B cell (primary cell): ENCODE results near the gene CMTM7. TPM values are rescaled to one million over a fixed set of nuclear protein-coding genes. Genes with fewer than 3 reads are reported as not detected.

Experiments used
- ATAC-seq: fragments of 200-7000 bp; cut with Tn5 transposase; one replicate; pipeline ENCODE4 v1.10.0; 2021; ENCODE audit warnings: low read depth, mild to moderate bottlenecking, moderate number of reproducible peaks, moderate library complexity
- CTCF ChIA-PET: fragments of 350-600 bp; sonication (Branson Sonifier 250); formaldehyde crosslinking; loops from one replicate; lab custom pipeline; 2021; ENCODE audit warnings: antibody characterized with exemption, inconsistent platforms; lab: Charles Lee
- POLR2A ChIA-PET: fragments of 350-600 bp; sonication (Branson Sonifier 250); formaldehyde crosslinking; loops from one replicate; lab custom pipeline; 2021; ENCODE audit warnings: antibody characterized with exemption; lab: Charles Lee
- DNase-seq: peaks from one replicate; pipeline ENCODE4 v3.0.0; 2013
- H2AFZ ChIP-seq: 2 replicates; pipeline ENCODE4 v1.6.1; 2012; ENCODE audit warnings: mild to moderate bottlenecking, low read depth, low read length; ENCODE audit not compliant: insufficient read depth, poor library complexity, severe bottlenecking
- H3K27ac ChIP-seq, 2 donors: 1 replicate in 1 of 2; 2 replicates in 1 of 2; pipeline ENCODE4 v1.5.1; 2012 to 2013; ENCODE audit warnings: low read length in 2 of 2, mild to moderate bottlenecking in 2 of 2, moderate library complexity in 1 of 2
- H3K27me3 ChIP-seq, 4 experiments: fragments of 200-600 bp in 1 of 4; sonication (generic) in 1 of 4; replicated peaks in 1 of 4; 1 replicate in 2 of 4; 2 replicates in 2 of 4; pipeline versions ENCODE4 v1.6.1 to v1.7.0; 2013 to 2016; ENCODE audit warnings: low read length in 3 of 4, mild to moderate bottlenecking in 2 of 4, mixed read lengths in 1 of 4, moderate library complexity in 1 of 4; ENCODE audit not compliant: insufficient read depth in 4 of 4, control insufficient read depth in 3 of 4; ENCODE audit errors: control extremely low read depth in 1 of 4
- H3K36me3 ChIP-seq, 2 experiments: replicated peaks in 1 of 2; 1 replicate in 1 of 2; 2 replicates in 1 of 2; pipeline versions ENCODE4 v1.6.1 to v1.7.1; 2013; ENCODE audit warnings: low read length in 1 of 2; ENCODE audit not compliant: insufficient read depth in 2 of 2, control insufficient read depth in 1 of 2; ENCODE audit errors: control extremely low read depth in 1 of 2, extremely low read depth in 1 of 2
- H3K4me1 ChIP-seq, 2 donors: fragments of 200-600 bp in 1 of 2; sonication (generic) in 1 of 2; 1 replicate in 1 of 2; 2 replicates in 1 of 2; pipeline versions ENCODE4 v1.5.1 to v1.6.1; 2013 to 2017; ENCODE audit warnings: low read length in 2 of 2; ENCODE audit not compliant: control insufficient read depth in 2 of 2, insufficient read depth in 2 of 2
- H3K4me2 ChIP-seq: replicated peaks from 2 replicates; pipeline ENCODE3; 2012; ENCODE audit warnings: mild to moderate bottlenecking, low read depth, low read length; ENCODE audit not compliant: poor library complexity, severe bottlenecking
- H3K4me3 ChIP-seq, 5 experiments: fragments of 200-600 bp in 1 of 5; sonication (generic) in 1 of 5; 1 replicate in 3 of 5; 2 replicates in 2 of 5; pipeline versions ENCODE4 v1.5.1 to v1.7.0; 2011 to 2016; ENCODE audit warnings: low read length in 4 of 5, mild to moderate bottlenecking in 4 of 5, low read depth in 2 of 5, control low read depth in 1 of 5, moderate library complexity in 1 of 5; ENCODE audit not compliant: insufficient read depth in 1 of 5; ENCODE audit errors: control extremely low read depth in 1 of 5, extremely low read depth in 1 of 5
- H3K79me2 ChIP-seq: fragments of 200-600 bp; sonication (generic); one replicate; pipeline ENCODE4 v1.6.0; 2016; ENCODE audit warnings: low read length; ENCODE audit not compliant: control insufficient read depth, insufficient read depth
- H3K9ac ChIP-seq: fragments of 200-600 bp; sonication (generic); 2 replicates; pipeline ENCODE4 v1.6.1; 2017; ENCODE audit warnings: mild to moderate bottlenecking, low read length, moderate library complexity
- H3K9me3 ChIP-seq, 3 donors: one replicate each; pipeline versions ENCODE4 v1.6.1 to v1.7.1; 2013; ENCODE audit warnings: low read length in 2 of 3; ENCODE audit not compliant: control insufficient read depth in 2 of 3, insufficient read depth in 1 of 3; ENCODE audit errors: control extremely low read depth in 1 of 3
- H4K20me1 ChIP-seq: 2 replicates; pipeline ENCODE4 v1.6.0; 2012; ENCODE audit warnings: mild to moderate bottlenecking, low read length; ENCODE audit not compliant: insufficient read depth, control insufficient read depth, poor library complexity, severe bottlenecking
- H3K27ac Mint-ChIP-seq: one replicate; pipeline ENCODE4 v1.8.0; 2021; ENCODE audit warnings: mixed read lengths
- H3K27me3 Mint-ChIP-seq: one replicate; pipeline ENCODE4 v1.8.0; 2021; ENCODE audit warnings: mixed read lengths
- H3K4me1 Mint-ChIP-seq: one replicate; pipeline ENCODE4 v1.8.0; 2021; ENCODE audit warnings: mixed read lengths
- H3K4me3 Mint-ChIP-seq: one replicate; pipeline ENCODE4 v1.8.0; 2021; ENCODE audit warnings: mixed read lengths
- H3K9me3 Mint-ChIP-seq: one replicate; pipeline ENCODE4 v1.8.0; 2022; ENCODE audit warnings: mixed read lengths; ENCODE audit not compliant: insufficient read depth
- EZH2 ChIP-seq: IDR thresholded peaks from 2 replicates; pipeline ENCODE4 v1.6.1; 2012; ENCODE audit warnings: borderline replicate concordance, low read depth, mild to moderate bottlenecking, moderate library complexity, low read length; ENCODE audit not compliant: insufficient read depth, poor library complexity, severe bottlenecking
- WGBS: methylation state at CpG from one replicate; pipeline ENCODE4 v1.1.5; 2013; ENCODE audit warnings: missing lambda C conversion rate; ENCODE audit not compliant: insufficient coverage; 5-methylcytosine and 5-hydroxymethylcytosine counted together
- intact Hi-C: fragments of 100-400 bp; cut with micrococcal nuclease; formaldehyde crosslinking; loops from one replicate; pipeline ENCODE4 v1.10.0; 2022
- polyA plus RNA-seq: library from polyadenylated mRNA; depleted of rRNA; stranded (reverse); fragments of >200 nt; gene quantifications from 2 replicates; pipeline ENCODE4 v1.2.3, GENCODE V29; 2012
- total RNA-seq, 2 donors: library from RNA; stranded (reverse); fragments of 120-200 nt in 1 of 2; gene quantifications; 1 replicate in 1 of 2; 2 replicates in 1 of 2; pipeline versions ENCODE4 v1.2.3 to v1.2.4, GENCODE V29; 2013 to 2022
- TF ChIP-seq, protein P1 (sequence below): fragments of 200-600 bp; IDR thresholded peaks from one replicate; pipeline ENCODE4 v1.8.0; 2022; ENCODE audit warnings: antibody characterized with exemption, mild to moderate bottlenecking

The CMTM7 gene
- total and polyA plus RNA-seq, 2 donors (not counting 1 experiment from before 2014, with no cell fraction given): 71.5 to 76.1 TPM

DNA sequence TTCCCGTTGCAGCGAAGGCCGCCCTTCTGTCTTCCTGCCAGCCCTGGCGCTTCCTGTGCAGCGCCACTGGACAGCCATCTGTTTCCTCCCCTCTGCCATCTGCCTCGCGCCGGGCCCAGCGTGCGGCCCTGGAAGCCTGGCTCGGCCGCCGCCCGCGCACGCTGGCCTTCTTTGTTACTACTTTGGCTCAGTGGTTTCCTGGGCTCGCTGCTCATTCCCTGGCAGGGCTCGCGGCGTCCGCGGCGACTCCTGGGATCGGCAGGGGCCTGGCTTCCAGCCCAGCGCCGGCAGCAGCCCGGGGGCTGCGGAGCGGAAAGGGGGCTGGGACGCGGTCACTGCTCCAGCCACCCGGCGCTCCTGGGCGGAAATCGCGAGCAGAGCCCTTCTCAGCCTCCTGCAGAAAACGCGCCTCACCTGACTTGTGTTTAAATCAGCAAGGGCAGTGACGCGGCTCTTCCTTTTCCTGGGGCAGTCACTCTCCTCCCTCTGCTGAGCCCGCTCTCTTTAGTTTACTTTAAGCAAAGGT is 10.0 kb downstream of the CMTM7 start:
- no peaks in the 10 kb centered on the region for H3K27me3 Mint-ChIP-seq
- TF ChIP-seq, protein P1, sequence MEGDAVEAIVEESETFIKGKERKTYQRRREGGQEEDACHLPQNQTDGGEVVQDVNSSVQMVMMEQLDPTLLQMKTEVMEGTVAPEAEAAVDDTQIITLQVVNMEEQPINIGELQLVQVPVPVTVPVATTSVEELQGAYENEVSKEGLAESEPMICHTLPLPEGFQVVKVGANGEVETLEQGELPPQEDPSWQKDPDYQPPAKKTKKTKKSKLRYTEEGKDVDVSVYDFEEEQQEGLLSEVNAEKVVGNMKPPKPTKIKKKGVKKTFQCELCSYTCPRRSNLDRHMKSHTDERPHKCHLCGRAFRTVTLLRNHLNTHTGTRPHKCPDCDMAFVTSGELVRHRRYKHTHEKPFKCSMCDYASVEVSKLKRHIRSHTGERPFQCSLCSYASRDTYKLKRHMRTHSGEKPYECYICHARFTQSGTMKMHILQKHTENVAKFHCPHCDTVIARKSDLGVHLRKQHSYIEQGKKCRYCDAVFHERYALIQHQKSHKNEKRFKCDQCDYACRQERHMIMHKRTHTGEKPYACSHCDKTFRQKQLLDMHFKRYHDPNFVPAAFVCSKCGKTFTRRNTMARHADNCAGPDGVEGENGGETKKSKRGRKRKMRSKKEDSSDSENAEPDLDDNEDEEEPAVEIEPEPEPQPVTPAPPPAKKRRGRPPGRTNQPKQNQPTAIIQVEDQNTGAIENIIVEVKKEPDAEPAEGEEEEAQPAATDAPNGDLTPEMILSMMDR: no peak
- no peak for TF ChIP-seq EZH2
- peak overlapping the region; percentile 88 for H3K4me3 Mint-ChIP-seq
- Histone ChIP-seq H3K27me3 (no peaks in the 10 kb centered on the region), H3K27ac (peak overlapping the region; percentile 88 to 94), H3K36me3 (peaks cover 0 to 16% of the 10 kb centered on the region in 2 experiments), H3K4me2 (peak overlapping the region; percentile 88), H3K79me2 (peaks cover 63% of the 10 kb centered on the region), H3K9me3 (peaks cover 0 to 5% (median 0%) of the 10 kb centered on the region in 3 donors), H3K4me1 (peaks cover 41 to 58% of the 10 kb centered on the region in 2 donors), H3K4me3 (peak overlapping the region; percentile 33 to 75 (median 55)), H4K20me1 (no peaks in the 10 kb centered on the region), H2AFZ (peak overlapping the region; percentile 74), H3K9ac (peak overlapping the region; percentile 66)
- WGBS: 0% methylated on average over 36 of the region's 41 CpGs
- H3K27ac Mint-ChIP-seq: peak overlapping the region; percentile 96
- peaks cover 76% of the 10 kb centered on the region for H3K4me1 Mint-ChIP-seq
- intact Hi-C loops: loop anchor here (1.0 to 5.0 kb wide), 3 partner anchors 8 to 286 kb away; partner anchors contain the start of gene CNOT10
- DNase-seq (peak; percentile 80), ATAC-seq (peak; percentile 70)
- ChIA-PET POLR2A (no interaction called here), CTCF (interaction anchor here (0.8 to 9.2 kb wide), 11 partner anchors 9 to 162 kb away, joined by 3 to 115 read pairs (median 8); no protein-coding TSS in a partner anchor)
- no peaks in the 10 kb centered on the region for H3K9me3 Mint-ChIP-seq

DNA sequence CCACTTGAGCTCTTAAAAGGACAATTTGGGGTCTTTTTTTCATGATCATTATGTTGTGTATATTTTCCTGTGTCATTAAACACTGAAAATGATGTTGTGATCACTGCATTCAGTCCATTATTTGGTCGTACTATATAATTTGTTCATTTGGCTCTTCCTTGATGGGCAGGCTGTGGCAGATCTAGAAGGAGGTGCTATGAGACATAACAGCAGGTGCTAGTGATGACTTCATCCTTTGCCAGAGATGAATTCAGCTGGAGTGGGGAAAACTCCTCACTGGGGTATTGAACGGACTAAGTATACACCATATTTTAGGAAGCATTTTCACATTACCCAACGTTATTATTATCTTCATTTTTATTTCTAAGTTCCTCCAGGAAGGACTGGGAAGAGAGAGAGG is 12.0 kb downstream of the CMTM7 start:
- Histone ChIP-seq H3K4me1 (peaks cover 41 to 64% of the 10 kb centered on the region in 2 donors), H3K36me3 (peaks cover 0 to 16% of the 10 kb centered on the region in 2 experiments), H3K9ac (no peak overlapping the region), H3K27me3 (no peaks in the 10 kb centered on the region), H3K4me2 (peak overlapping the region; percentile 28), H3K27ac (peak overlapping the region in 1 of 2 donors; percentile 94), H3K9me3 (peaks cover 0 to 5% (median 0%) of the 10 kb centered on the region in 3 donors), H2AFZ (no peak overlapping the region), H4K20me1 (no peaks in the 10 kb centered on the region), H3K79me2 (peaks cover 84% of the 10 kb centered on the region), H3K4me3 (no peak overlapping the region)
- DNase-seq (no peak), ATAC-seq (no peak)
- intact Hi-C loops: loop anchor here (5.0 kb wide), 1 partner anchor 284 kb away; the partner anchor contains the start of gene CNOT10
- ChIA-PET POLR2A (interaction anchor here (0.6 to 1.0 kb wide), 2 partner anchors 16 to 112 kb away, joined by 3 to 6 read pairs; no protein-coding TSS in a partner anchor), CTCF (interaction anchor here (0.6 to 2.4 kb wide), 5 partner anchors 15 to 106 kb away, joined by 3 to 12 read pairs (median 3); no protein-coding TSS in a partner anchor)
- no peaks in the 10 kb centered on the region for H3K27me3 Mint-ChIP-seq
- no peak for TF ChIP-seq EZH2
- TF ChIP-seq, protein P1: no peak
- peak overlapping the region; percentile 12 for H3K4me3 Mint-ChIP-seq
- WGBS: no CpG with 5 or more reads among the region's 3 CpGs
- no peaks in the 10 kb centered on the region for H3K9me3 Mint-ChIP-seq
- H3K4me1 Mint-ChIP-seq: peaks cover 71% of the 10 kb centered on the region
- H3K27ac Mint-ChIP-seq: peak overlapping the region; percentile 92
